ENCODE measurements around the gene ABCA2. TPM values are rescaled to one million over a fixed set of nuclear protein-coding genes. Genes with fewer than 3 reads are reported as not detected.

The ABCA2 gene
- total and polyA plus RNA-seq, 4 donors = 2.9 to 15.2 (median 12.3) TPM

GRCh38 chr9:136978073-136978864, 49.8 kb downstream of the ABCA2 start:
- H3K9ac ChIP-seq (ENCODE audit: low read depth in 1 of 2, low read length in 2 of 2) = no peak overlapping the region

GRCh38 chr9:136977649-136978072, 50.4 kb downstream of the ABCA2 start:
- Histone ChIP-seq H3K27ac (ENCODE audit: low read depth in 1 of 2, low read length in 2 of 2) (no peak overlapping the region), H3K27me3 (ENCODE audit: control insufficient read depth in 4 of 4, insufficient read depth in 4 of 4, low read length in 3 of 4) (no peaks in the 10 kb centered on the region), H3K4me1 (ENCODE audit: control insufficient read depth in 4 of 4, insufficient read depth in 4 of 4, low read length in 3 of 4) (peaks cover 0 to 7% (median 4%) of the 10 kb centered on the region in 4 donors), H3K9me3 (ENCODE audit: control insufficient read depth in 4 of 4, low read length in 3 of 4) (no peaks in the 10 kb centered on the region), H3K9ac (ENCODE audit: low read depth in 1 of 2, low read length in 2 of 2) (no peak overlapping the region), H3K36me3 (ENCODE audit: control insufficient read depth in 4 of 4, insufficient read depth in 3 of 4, low read depth in 1 of 4, low read length in 3 of 4) (no peaks in the 10 kb centered on the region), H3K4me3 (ENCODE audit: low read depth in 1 of 3, low read length in 3 of 3) (peak overlapping the region in 1 of 3 donors; percentile 33)
- no peak for DNase-seq (ENCODE audit: low spot score)
- 21% methylated on average over 33 of the region's 33 CpGs for WGBS
- TF ChIP-seq MAX (IDR thresholded peaks at IDR 0.05) (no peak), NR2F2 (IDR thresholded peaks at IDR 0.05) (no peak), RAD21 (IDR thresholded peaks at IDR 0.05) (no peak), EGR1 (IDR thresholded peaks at IDR 0.05; ENCODE audit: low read depth in 2 of 2) (no peak), TAF1 (conservative IDR thresholded peaks at IDR 0.05) (no peak), CTCF (IDR thresholded peaks at IDR 0.05; ENCODE audit: low read depth, low read length, missing input control) (no peak), HNF4G (IDR thresholded peaks at IDR 0.05) (no peak), GABPA (IDR thresholded peaks at IDR 0.05 in 1 of 2, conservative IDR thresholded peaks at IDR 0.05 in 1 of 2) (no peak)

More at GRCh38 chr9:136978073-136978864, 49.8 kb downstream of the ABCA2 start:
- peak; percentile 47 for DNase-seq (ENCODE audit: low spot score)
- Histone ChIP-seq H3K36me3 (ENCODE audit: control insufficient read depth in 4 of 4, insufficient read depth in 3 of 4, low read depth in 1 of 4, low read length in 3 of 4) (no peaks in the 10 kb centered on the region), H3K4me1 (ENCODE audit: control insufficient read depth in 4 of 4, insufficient read depth in 4 of 4, low read length in 3 of 4) (peaks cover 0 to 7% (median 4%) of the 10 kb centered on the region in 4 donors), H3K27me3 (ENCODE audit: control insufficient read depth in 4 of 4, insufficient read depth in 4 of 4, low read length in 3 of 4) (no peaks in the 10 kb centered on the region), H3K9me3 (ENCODE audit: control insufficient read depth in 4 of 4, low read length in 3 of 4) (no peaks in the 10 kb centered on the region), H3K4me3 (ENCODE audit: low read depth in 1 of 3, low read length in 3 of 3) (peak overlapping the region in 1 of 3 donors; percentile 33), H3K27ac (ENCODE audit: low read depth in 1 of 2, low read length in 2 of 2) (no peak overlapping the region)
- 6% methylated on average over 78 of the region's 78 CpGs for WGBS
- no peak for TF ChIP-seq RAD21 (IDR thresholded peaks at IDR 0.05)
- no peak for TF ChIP-seq EGR1 (IDR thresholded peaks at IDR 0.05; ENCODE audit: low read depth in 2 of 2)
- TF ChIP-seq REST (IDR thresholded peaks at IDR 0.05) = no peak
- TF ChIP-seq ATF3 (IDR thresholded peaks at IDR 0.05) = no peak
- no peak for TF ChIP-seq TAF1 (conservative IDR thresholded peaks at IDR 0.05)
- no peak for TF ChIP-seq HNF4G (IDR thresholded peaks at IDR 0.05)
- TF ChIP-seq SP1 (IDR thresholded peaks at IDR 0.05) = no peak
- no peak for TF ChIP-seq CTCF (IDR thresholded peaks at IDR 0.05; ENCODE audit: low read depth, low read length, missing input control)
- no peak for TF ChIP-seq HNF4A (conservative IDR thresholded peaks at IDR 0.05)

All from liver (tissue), 9 donors.